HG02623 (cell line): ENCODE results near the gene SLCO1C1.

Source experiments
- ATAC-seq: cut with Tn5 transposase; IDR thresholded peaks from one replicate; pipeline ENCODE4 v1.9.1; 2021; ENCODE audit warnings: moderate library complexity; ENCODE audit not compliant: unreplicated experiment

Gene SLCO1C1

DNA sequence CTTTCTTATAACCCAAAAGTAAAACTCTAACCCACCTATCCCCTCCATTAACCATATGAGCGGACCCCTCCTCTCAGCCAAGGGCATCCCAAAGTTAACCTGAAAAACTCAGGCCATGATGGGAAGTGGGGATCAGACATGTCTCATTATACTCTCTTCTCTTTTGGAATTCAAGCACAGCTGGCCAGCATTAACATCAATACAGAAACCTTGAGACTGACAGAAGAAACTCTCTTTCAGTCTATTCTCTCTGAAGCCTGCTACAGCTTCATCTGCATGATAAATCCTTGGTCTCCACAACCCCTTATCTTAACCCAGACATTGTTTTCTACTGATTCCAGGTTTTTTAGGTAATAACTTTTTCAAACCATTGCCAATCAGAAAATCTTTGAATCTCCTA lies 97.8 kb downstream of the SLCO1C1 start:
- ATAC-seq, result no peak

DNA sequence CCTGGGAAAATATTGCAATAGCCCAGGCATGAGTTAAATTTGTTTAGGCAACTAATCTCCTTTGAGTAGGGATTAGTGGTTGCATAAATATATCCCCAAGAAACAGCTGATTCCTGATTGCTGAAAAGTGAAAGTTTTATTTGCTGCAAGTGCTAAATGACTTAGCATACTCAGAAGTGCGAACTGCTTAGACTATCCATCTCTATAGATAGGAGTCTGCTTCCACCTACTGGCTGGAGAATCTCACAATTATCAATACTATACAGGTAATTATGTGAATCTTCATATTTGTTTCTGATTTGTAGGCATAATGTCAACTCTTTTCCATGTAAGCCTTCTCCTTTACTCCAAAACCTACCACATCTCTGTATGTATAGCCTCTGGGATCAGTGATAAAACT lies 103.4 kb downstream of the SLCO1C1 start:
- no peak for ATAC-seq

DNA sequence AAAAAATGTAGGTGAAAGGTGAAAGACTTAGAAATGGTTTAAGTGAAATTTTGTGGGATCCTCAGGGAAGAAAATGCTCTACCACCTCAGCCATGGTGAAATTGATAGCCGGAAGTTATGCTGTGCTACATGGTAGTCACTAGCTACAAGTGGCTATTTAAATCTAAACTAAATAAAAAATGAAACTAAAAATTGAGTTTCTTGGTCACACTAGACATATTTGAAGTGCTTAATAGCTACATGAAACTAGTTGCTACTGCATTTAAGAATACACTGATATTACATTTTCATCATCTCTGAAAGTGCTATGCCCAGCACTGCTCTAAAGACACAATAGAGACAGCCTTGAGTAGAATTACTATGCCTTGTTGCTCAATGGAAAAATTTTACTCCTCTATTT lies 105.0 kb downstream of the SLCO1C1 start:
- ATAC-seq, result no peak

DNA sequence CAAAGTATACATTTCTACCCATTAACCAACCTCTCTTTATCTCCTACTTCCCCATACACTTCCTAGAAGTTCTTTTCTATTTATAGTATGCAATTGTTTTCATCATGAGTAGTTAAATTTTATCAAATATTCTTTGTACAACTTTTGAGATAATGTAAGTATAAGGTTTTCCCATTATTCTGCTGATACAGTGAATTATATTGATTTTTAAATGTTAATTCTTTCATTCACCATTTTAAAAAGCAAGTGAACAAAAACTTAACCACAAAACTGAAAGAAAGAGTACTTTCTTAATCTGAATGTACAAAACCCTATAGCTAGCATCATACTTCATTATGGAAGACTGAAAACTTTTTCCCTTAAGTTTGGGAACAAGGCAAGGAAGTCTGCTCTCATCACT lies 105.9 kb downstream of the SLCO1C1 start:
- ATAC-seq, result no peak
